A673 (cell line): ENCODE data around the gene GLCCI1. TPM values are rescaled to one million over a fixed set of nuclear protein-coding genes. Genes with fewer than 3 reads are reported as not detected.

Experiments used
- BruUV-seq: library from RNA; stranded (reverse); fragments of 400-500 nt; replicated peaks from 2 replicates; lab custom pipeline; 2021; lab: Mats Ljungman, UMichigan
- CTCF ChIA-PET: fragments of 300-600 bp; sonication (Branson Sonifier 250); formaldehyde crosslinking; loops from one replicate; lab custom pipeline; 2022; ENCODE audit warnings: antibody characterized with exemption; lab: Charles Lee
- POLR2A ChIA-PET: fragments of 300-600 bp; sonication (Branson Sonifier 250); formaldehyde crosslinking; loops from one replicate; lab custom pipeline; 2022; ENCODE audit warnings: antibody characterized with exemption; ENCODE audit not compliant: low non-redundant PET; lab: Charles Lee
- DNase-seq: peaks from one replicate; pipeline ENCODE4 v3.0.0-alpha.2; 2015; ENCODE audit warnings: low spot score
- H3K27ac ChIP-seq: fragments of 200-600 bp; sonication (generic); 2 replicates; pipeline ENCODE4 v1.5.1; 2016; ENCODE audit warnings: mixed run types, low read depth, mild to moderate bottlenecking, mixed read lengths, antibody characterized with exemption, low read length; ENCODE audit not compliant: poor library complexity, severe bottlenecking
- H3K27me3 ChIP-seq: fragments of 200-600 bp; sonication (generic); replicated peaks from 2 replicates; pipeline ENCODE4 v1.6.1; 2017; ENCODE audit warnings: mixed run types, low read depth, mild to moderate bottlenecking, mixed read lengths, antibody characterized with exemption, low read length; ENCODE audit not compliant: insufficient read depth, poor library complexity
- H3K36me3 ChIP-seq: fragments of 200-600 bp; sonication (generic); 2 replicates; pipeline ENCODE4 v1.6.1; 2016; ENCODE audit warnings: mixed run types, mild to moderate bottlenecking, mixed read lengths, antibody characterized with exemption, low read length; ENCODE audit not compliant: insufficient read depth, poor library complexity, severe bottlenecking
- H3K4me1 ChIP-seq: fragments of 200-600 bp; sonication (generic); 2 replicates; pipeline ENCODE4 v1.6.1; 2017; ENCODE audit warnings: mixed run types, mild to moderate bottlenecking, mixed read lengths, antibody characterized with exemption, low read length; ENCODE audit not compliant: insufficient read depth, poor library complexity, severe bottlenecking
- H3K4me3 ChIP-seq: fragments of 200-600 bp; sonication (generic); 2 replicates; pipeline ENCODE4 v1.5.1; 2016; ENCODE audit warnings: low read depth, mixed run types, mild to moderate bottlenecking, mixed read lengths, low read length; ENCODE audit not compliant: poor library complexity, severe bottlenecking
- H3K9me3 ChIP-seq: fragments of 200-600 bp; sonication (generic); 2 replicates; pipeline ENCODE4 v1.6.1; 2016; ENCODE audit warnings: mixed run types, low read depth, mild to moderate bottlenecking, mixed read lengths, antibody characterized with exemption, low read length; ENCODE audit not compliant: poor library complexity, severe bottlenecking
- EZH2 ChIP-seq: fragments of 200-600 bp; sonication (generic); IDR thresholded peaks from 2 replicates; pipeline ENCODE4 v1.6.1; 2017; ENCODE audit warnings: borderline replicate concordance, low read depth, mild to moderate bottlenecking, mixed read lengths, antibody characterized with exemption, low read length; ENCODE audit not compliant: poor library complexity, severe bottlenecking
- intact Hi-C: fragments of 100-400 bp; cut with micrococcal nuclease; formaldehyde crosslinking; loops from one replicate; pipeline ENCODE4 v1.10.0; 2022; ENCODE audit not compliant: unreplicated experiment
- total RNA-seq: library from RNA; stranded (reverse); gene quantifications from 2 replicates; pipeline ENCODE4 v1.2.3, GENCODE V29; 2021
- TF ChIP-seq, protein P1 (sequence below): fragments of 300-800, 200-600 bp; sonication (generic); conservative IDR thresholded peaks from 2 replicates; pipeline ENCODE4 v1.5.1; 2017; ENCODE audit warnings: low read depth, mild to moderate bottlenecking, antibody characterized with exemption, low read length, moderate library complexity, mixed read lengths

Gene GLCCI1
- total RNA-seq, 1 experiment from 2014 or later, result 6.9 TPM

GRCh38 chr7:7931626-7932025, 37.0 kb upstream of the GLCCI1 start:
- intact Hi-C loops, result no loop called here
- Histone ChIP-seq H3K4me1 (no peaks in the 10 kb centered on the region), H3K27me3 (no peaks in the 10 kb centered on the region), H3K27ac (no peak overlapping the region), H3K9me3 (no peaks in the 10 kb centered on the region), H3K36me3 (no peaks in the 10 kb centered on the region), H3K4me3 (no peak overlapping the region)
- POLR2A ChIA-PET, result no interaction called here
- TF ChIP-seq, protein P1, sequence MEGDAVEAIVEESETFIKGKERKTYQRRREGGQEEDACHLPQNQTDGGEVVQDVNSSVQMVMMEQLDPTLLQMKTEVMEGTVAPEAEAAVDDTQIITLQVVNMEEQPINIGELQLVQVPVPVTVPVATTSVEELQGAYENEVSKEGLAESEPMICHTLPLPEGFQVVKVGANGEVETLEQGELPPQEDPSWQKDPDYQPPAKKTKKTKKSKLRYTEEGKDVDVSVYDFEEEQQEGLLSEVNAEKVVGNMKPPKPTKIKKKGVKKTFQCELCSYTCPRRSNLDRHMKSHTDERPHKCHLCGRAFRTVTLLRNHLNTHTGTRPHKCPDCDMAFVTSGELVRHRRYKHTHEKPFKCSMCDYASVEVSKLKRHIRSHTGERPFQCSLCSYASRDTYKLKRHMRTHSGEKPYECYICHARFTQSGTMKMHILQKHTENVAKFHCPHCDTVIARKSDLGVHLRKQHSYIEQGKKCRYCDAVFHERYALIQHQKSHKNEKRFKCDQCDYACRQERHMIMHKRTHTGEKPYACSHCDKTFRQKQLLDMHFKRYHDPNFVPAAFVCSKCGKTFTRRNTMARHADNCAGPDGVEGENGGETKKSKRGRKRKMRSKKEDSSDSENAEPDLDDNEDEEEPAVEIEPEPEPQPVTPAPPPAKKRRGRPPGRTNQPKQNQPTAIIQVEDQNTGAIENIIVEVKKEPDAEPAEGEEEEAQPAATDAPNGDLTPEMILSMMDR, result no peak
- no peak for TF ChIP-seq EZH2
- DNase-seq, result no peak
- CTCF ChIA-PET, result no interaction called here
- BruUV-seq, result no TSS peak

- BruUV-seq, result no TSS peak
- ChIA-PET CTCF (no interaction called here), POLR2A (no interaction called here)
These were observed 36.0 kb upstream of the GLCCI1 start for GRCh38 chr7:7932553-7932952.

GRCh38 chr7:7933915-7934526, 34.6 kb upstream of the GLCCI1 start:
- Histone ChIP-seq H3K27ac (no peak overlapping the region), H3K27me3 (no peaks in the 10 kb centered on the region), H3K4me3 (no peak overlapping the region), H3K4me1 (no peaks in the 10 kb centered on the region), H3K9me3 (no peaks in the 10 kb centered on the region), H3K36me3 (no peaks in the 10 kb centered on the region)
- no peak for DNase-seq
- CTCF ChIA-PET, result no interaction called here
- POLR2A ChIA-PET, result no interaction called here
- intact Hi-C loops, result no loop called here
- TF ChIP-seq, protein P1, result no peak
- TF ChIP-seq EZH2, result no peak
- BruUV-seq, result no TSS peak

More at GRCh38 chr7:7932553-7932952, 36.0 kb upstream of the GLCCI1 start:
- no peaks in the 10 kb centered on the region for H3K9me3 ChIP-seq
- H3K27me3 ChIP-seq, result no peaks in the 10 kb centered on the region
- TF ChIP-seq, protein P1, result no peak
- TF ChIP-seq EZH2, result no peak
- no peak overlapping the region for H3K27ac ChIP-seq
- H3K4me3 ChIP-seq, result no peak overlapping the region
- intact Hi-C loops, result no loop called here
- H3K4me1 ChIP-seq, result no peaks in the 10 kb centered on the region
- DNase-seq, result no peak
- no peaks in the 10 kb centered on the region for H3K36me3 ChIP-seq
